WI38 (cell line): ENCODE data around the gene XKR7.
"Not testable (repeated sequence)": the region's sequence is repeated elsewhere in the genome, so short reads cannot be mapped to it uniquely, and the experiment has no call there.

ENCODE experiments used
- H3K4me3 ChIP-seq: 2 replicates; pipeline ENCODE4 v1.5.1; 2011; ENCODE audit warnings: low read depth, mild to moderate bottlenecking, control low read depth, low read length
- TF ChIP-seq, protein P1 (sequence below): IDR thresholded peaks from 2 replicates; pipeline ENCODE4 v1.5.1; 2012; ENCODE audit warnings: low read depth, mild to moderate bottlenecking, control low read depth, low read length

The XKR7 gene

DNA sequence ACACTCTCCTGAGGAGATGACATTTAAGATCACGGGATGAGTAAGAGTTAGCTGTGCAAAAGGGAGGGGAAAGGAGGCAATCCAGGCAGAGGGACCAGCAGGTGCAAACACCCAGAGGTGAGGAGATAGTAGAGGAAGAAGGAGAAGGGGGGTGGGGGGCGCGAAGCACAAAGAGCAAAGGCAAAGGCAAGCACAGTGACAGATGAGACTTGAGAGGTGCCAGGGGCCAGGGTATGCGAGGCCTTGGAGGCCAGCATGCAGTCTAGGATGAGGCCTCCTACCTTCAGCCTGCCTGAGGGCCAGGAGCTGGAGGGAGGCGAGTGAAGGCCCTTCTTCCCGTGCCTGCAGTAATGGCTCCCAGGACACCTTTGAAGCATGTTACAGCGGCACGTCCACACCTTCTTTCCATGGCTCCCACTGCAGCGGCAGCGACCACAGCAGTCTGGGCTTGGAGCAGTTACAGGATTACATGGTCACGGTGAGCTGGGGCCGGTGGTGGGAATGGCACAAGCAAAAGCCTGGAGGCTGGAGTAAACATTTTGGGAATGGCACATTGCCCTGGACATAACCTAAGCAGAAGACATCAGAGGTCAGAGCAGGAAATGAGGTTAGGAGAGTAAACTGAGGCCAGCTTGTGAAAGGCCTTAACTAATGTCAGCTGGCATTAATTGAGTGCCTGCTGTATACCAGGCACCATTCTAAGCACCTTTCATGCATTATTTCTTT, 60.9 kb downstream of the XKR7 start:
- H3K4me3 ChIP-seq: no peak overlapping the region
- TF ChIP-seq, protein P1, sequence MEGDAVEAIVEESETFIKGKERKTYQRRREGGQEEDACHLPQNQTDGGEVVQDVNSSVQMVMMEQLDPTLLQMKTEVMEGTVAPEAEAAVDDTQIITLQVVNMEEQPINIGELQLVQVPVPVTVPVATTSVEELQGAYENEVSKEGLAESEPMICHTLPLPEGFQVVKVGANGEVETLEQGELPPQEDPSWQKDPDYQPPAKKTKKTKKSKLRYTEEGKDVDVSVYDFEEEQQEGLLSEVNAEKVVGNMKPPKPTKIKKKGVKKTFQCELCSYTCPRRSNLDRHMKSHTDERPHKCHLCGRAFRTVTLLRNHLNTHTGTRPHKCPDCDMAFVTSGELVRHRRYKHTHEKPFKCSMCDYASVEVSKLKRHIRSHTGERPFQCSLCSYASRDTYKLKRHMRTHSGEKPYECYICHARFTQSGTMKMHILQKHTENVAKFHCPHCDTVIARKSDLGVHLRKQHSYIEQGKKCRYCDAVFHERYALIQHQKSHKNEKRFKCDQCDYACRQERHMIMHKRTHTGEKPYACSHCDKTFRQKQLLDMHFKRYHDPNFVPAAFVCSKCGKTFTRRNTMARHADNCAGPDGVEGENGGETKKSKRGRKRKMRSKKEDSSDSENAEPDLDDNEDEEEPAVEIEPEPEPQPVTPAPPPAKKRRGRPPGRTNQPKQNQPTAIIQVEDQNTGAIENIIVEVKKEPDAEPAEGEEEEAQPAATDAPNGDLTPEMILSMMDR: no peak

DNA sequence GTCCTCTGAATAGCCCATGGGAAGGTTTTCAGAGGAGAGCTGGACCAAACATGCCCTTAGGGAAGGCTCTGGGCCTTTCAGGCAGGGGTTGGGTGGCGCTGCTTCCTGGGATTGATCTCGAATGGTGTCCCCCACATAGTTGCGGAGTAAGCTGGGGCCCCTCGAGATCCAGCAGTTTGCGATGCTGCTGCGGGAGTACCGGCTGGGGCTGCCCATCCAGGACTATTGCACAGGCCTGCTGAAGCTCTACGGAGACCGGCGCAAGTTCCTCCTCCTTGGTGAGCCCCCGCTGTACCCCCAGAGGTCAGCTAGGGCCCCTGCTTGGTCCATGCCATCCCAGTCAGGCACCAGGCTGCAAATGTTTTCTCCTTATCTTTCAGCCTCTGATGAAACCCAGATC, 61.6 kb downstream of the XKR7 start:
- no peak overlapping the region for H3K4me3 ChIP-seq
- TF ChIP-seq, protein P1: no peak

DNA sequence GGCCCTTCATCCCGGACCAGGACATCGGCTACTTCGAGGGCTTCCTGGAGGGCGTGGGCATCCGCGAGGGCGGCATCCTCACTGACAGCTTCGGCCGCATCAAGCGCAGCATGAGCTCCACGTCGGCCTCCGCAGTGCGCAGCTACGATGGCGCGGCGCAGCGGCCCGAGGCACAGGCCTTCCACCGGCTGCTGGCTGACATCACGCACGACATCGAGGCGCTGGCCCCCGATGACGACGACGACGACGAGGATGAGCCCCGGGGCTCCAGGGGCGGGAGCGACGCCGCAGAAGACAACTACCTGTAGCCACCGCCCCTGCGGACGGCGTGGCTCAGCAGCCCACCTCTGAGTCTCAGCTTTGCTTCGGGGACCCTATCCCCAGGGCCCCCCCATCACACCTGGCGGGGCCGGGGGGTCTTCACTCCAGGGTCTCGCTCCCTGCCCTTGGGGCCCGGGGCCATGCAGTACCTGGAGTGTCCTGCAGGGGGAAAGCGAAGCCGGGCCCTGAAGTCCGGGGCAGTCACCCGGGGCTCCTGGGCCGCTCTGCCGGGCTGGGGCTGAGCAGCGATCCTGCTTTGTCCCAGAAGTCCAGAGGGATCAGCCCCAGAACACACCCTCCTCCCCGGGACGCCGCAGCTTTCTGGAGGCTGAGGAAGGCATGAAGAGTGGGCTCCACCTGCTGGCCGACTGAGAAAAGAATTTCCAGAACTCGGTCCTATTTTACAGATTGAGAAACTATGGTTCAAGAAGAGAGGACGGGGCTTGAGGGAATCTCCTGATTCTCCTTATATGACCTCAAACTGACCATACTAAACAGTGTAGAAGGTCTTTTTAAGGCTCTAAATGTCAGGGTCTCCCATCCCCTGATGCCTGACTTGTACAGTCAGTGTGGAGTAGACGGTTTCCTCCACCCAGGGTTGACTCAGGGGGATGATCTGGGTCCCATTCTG, 63.3 kb downstream of the XKR7 start:
- TF ChIP-seq, protein P1: peak; percentile 99
- H3K4me3 ChIP-seq: 0 out of 2 replicates have a peak overlapping the region, but pooled peaks have one; percentile 20

DNA sequence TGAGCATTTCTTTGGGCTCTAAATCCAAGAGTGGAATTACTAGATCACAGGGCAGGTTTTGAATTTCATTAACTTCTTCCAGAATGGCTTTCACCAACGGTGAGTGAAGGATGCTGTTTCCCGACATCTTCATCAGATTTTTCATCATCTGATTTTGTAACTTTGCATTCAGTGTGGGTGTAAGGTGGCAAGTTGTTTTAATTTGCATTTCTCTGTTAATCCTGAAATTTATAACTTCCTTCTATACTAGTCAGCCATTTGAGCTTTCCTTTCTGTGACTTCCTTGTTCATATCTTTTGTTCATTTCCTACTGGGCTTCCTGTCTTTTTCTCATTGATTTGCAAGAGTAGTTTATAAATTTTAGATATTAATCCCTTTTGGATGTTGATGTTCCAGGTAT, 65.4 kb downstream of the XKR7 start:
- H3K4me3 ChIP-seq: no peak overlapping the region
- TF ChIP-seq, protein P1: no peak

DNA sequence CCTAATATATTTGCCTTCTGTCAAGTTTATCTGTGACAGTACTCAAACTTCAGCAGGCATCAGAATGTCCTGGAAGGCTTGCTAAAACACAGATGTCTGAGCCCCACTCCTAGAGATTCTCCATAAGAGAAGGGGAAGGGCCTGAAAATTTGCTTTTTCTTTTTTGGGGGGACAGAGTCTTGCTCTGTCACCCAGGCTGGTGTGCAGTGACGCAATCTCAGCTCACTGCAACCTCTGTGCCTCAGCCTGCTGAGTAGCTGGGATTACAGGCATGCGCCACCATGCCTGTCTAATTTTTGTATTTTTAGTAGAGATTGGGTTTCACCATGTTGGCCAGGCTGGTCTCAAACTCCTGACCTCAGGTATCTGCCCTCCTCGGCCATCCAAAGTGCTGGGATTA, 65.8 kb downstream of the XKR7 start:
- H3K4me3 ChIP-seq: not testable (repeated sequence)

DNA sequence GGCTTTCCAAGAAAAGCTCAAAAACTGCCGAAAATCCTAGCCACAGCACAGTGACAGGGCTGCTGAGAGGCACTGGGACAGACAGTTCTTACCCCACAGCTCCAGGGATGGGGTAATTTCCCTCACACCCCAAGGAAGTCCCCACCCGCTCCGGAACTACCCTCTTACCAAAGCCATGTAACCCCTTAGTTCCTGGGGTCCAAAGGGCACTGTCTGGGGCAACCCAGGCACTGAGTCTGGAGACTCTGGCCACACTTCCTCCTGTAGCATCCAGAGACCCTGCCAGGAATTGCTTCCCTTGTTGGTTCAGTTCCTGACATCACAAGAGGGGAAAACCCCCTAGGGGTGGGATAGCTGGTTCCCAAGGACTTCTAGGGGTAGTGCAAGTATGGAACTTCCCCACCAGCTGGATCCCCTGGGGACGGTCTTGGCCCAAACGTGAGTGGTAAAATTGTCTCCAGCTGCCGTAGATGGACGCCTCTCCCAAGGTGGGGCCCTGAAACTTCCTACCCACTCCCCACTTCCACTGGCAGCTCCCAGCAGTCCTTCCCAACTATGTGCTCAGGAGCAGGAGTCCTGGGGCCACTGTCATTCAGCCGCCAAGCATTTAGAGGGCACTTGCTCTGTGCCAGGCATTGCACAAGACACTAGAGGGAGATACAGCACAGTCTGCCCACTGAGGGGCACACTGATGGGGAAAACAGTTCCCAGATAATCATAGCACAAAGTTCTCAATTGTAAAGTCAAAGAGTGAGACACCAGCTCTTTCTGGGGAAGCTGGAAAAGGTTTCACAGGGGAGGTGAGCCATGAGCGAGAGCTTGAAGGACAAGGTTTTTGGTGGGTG, 66.9 kb downstream of the XKR7 start:
- H3K4me3 ChIP-seq: no peak overlapping the region
- TF ChIP-seq, protein P1: peak; percentile 20; the same call in 1 of the 2 replicates

DNA sequence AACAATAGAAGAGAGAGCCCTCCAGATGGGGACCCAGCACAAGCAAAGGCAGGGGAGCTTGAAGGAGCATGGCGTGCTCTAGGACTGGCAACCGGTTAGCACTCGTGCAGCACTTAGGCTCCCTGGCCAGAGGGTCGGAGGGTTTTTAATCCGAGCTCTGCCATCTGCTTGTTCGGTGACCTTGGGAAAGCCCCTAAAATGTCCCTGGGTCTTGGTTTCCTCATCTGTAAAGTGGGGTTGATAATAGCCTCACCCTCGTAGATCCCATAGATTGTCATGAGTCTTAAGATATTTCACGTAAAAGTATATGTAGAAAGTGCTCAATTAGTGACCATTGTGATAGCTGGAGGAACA, 67.5 kb downstream of the XKR7 start:
- H3K4me3 ChIP-seq: no peak overlapping the region
- TF ChIP-seq, protein P1: no peak
